ENCODE results near the gene HORMAD2. TPM values are rescaled to one million over a fixed set of nuclear protein-coding genes. Genes with fewer than 3 reads are reported as not detected.

Gene HORMAD2
- total RNA-seq, 6 experiments from 2014 or later, result not detected

DNA sequence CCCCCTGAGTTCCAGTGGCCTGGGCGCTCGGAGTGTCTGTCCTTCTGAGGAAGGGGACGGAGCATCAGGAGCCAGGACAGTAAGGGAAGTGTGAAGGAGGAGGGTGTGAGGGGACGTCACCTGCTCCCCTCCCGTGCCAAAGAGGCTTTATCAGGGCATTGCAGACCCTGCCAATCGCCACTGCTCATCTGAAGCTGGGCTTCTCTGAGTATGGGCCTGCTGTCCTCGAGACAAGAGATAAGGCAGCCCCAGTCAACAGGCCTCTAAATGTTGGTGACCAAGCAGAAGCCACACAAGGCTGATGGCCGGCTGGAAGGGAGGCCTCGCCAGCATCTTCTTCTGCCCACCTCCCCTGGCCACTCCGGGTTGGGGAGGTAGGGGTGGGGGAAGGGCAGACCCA lies 136.4 kb downstream of the HORMAD2 start:
- Mint-ChIP-seq H3K9me3 (no peaks in the 10 kb centered on the region), H3K27me3 (ENCODE audit: insufficient read depth) (peaks cover 29% of the 10 kb centered on the region), H3K27ac (no peak overlapping the region), H3K4me3 (no peak overlapping the region), H3K36me3 (ENCODE audit: low read depth) (no peaks in the 10 kb centered on the region), H3K4me1 (ENCODE audit: low read depth) (peaks cover 22% of the 10 kb centered on the region)
- DNase-seq, result no peak
- no peak for TF ChIP-seq CTCF (IDR thresholded peaks at IDR 0.05)

- no peak overlapping the region for H3K27ac Mint-ChIP-seq
These were observed 137.7 kb downstream of the HORMAD2 start for GRCh38 chr22:30217698-30218560.

GRCh38 chr22:30219049-30219654 lies 138.9 kb downstream of the HORMAD2 start:
- Mint-ChIP-seq H3K27me3 (ENCODE audit: insufficient read depth) (peaks cover 43% of the 10 kb centered on the region), H3K4me3 (no peak overlapping the region), H3K27ac (no peak overlapping the region), H3K36me3 (ENCODE audit: low read depth) (no peaks in the 10 kb centered on the region), H3K9me3 (no peaks in the 10 kb centered on the region), H3K4me1 (ENCODE audit: low read depth) (peaks cover 12% of the 10 kb centered on the region)
- no peak for DNase-seq
- TF ChIP-seq CTCF (IDR thresholded peaks at IDR 0.05), result peak; percentile 52

More at GRCh38 chr22:30217698-30218560, 137.7 kb downstream of the HORMAD2 start:
- TF ChIP-seq CTCF (IDR thresholded peaks at IDR 0.05), result no peak
- H3K9me3 Mint-ChIP-seq, result no peaks in the 10 kb centered on the region
- DNase-seq, result no peak
- H3K36me3 Mint-ChIP-seq (ENCODE audit: low read depth), result no peaks in the 10 kb centered on the region
- no peak overlapping the region for H3K4me3 Mint-ChIP-seq
- peaks cover 14% of the 10 kb centered on the region for H3K4me1 Mint-ChIP-seq (ENCODE audit: low read depth)
- H3K27me3 Mint-ChIP-seq (ENCODE audit: insufficient read depth), result peaks cover 39% of the 10 kb centered on the region

- peaks cover under 1% of the 10 kb centered on the region; the same call in 1 of the 2 replicates for H3K36me3 Mint-ChIP-seq (ENCODE audit: low read depth)
- TF ChIP-seq CTCF (IDR thresholded peaks at IDR 0.05), result no peak
- DNase-seq, result no peak
- H3K27ac Mint-ChIP-seq, result no peak overlapping the region
- H3K27me3 Mint-ChIP-seq (ENCODE audit: insufficient read depth), result peaks cover 42% of the 10 kb centered on the region
- no peak overlapping the region for H3K4me3 Mint-ChIP-seq
- no peaks in the 10 kb centered on the region; the same call in 1 of the 2 replicates for H3K9me3 Mint-ChIP-seq
- peaks cover 18% of the 10 kb centered on the region for H3K4me1 Mint-ChIP-seq (ENCODE audit: low read depth)
These were observed 139.5 kb downstream of the HORMAD2 start for GRCh38 chr22:30219668-30220278.

DNA sequence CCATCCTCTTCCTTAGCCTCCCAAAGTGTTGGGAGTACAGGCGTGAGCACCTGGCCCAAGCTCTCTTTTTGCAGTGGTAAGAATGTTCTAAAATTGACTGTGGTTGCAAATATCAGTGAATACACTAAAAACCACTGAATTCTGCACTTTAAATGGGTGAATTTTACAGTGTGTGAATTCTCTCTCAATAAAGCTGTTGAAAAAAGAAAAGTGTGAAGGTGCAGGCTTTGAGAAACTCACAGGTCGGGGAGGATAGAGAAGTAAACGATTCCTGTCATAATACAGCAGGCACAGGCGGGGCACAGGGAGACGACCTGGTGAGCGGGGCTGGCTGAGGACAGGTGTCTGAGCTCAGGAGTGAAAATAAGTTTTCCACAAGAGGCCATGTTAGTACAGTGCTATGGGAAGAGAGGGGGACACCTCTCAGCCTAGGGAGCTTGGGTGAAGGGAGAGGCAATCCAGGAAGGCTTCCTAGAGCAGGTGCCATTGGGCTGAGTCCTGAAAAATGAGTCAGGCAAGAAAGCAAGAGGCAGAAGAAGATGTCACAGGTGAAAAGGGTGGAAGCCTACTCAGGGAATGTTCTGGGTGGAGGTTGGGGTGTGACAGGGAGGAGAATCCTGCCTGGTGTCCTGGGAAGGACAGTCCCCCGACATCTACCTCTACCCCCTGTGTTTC lies 140.2 kb downstream of the HORMAD2 start:
- Mint-ChIP-seq H3K4me1 (ENCODE audit: low read depth) (peaks cover 18% of the 10 kb centered on the region), H3K9me3 (peaks cover 6% of the 10 kb centered on the region), H3K36me3 (ENCODE audit: low read depth) (peaks cover 7% of the 10 kb centered on the region), H3K27ac (no peak overlapping the region), H3K4me3 (no peak overlapping the region), H3K27me3 (ENCODE audit: insufficient read depth) (peaks cover 36% of the 10 kb centered on the region)
- no peak for DNase-seq
- no peak for TF ChIP-seq CTCF (IDR thresholded peaks at IDR 0.05)

Data from HFFc6 (cell line).